IMR-90 (cell line): ENCODE results near the gene SUN1. TPM values are rescaled to one million over a fixed set of nuclear protein-coding genes. Genes with fewer than 3 reads are reported as not detected.

Source experiments
- ATAC-seq: fragments of 200-7000 bp; cut with Tn5 transposase; 2 replicates; pipeline ENCODE4 v1.9.1; 2020; ENCODE audit warnings: low read depth, mild to moderate bottlenecking, moderate library complexity
- BruUV-seq: library from RNA; stranded (reverse); fragments of 400-500 nt; replicated peaks from 2 replicates; lab custom pipeline; 2021; lab: Mats Ljungman, UMichigan
- CTCF ChIA-PET: fragments of 300-600 bp; formaldehyde crosslinking; extraction: SDS; loops from one replicate; lab custom pipeline; 2021; ENCODE audit warnings: antibody characterized with exemption; lab: Yijun Ruan, JAX
- POLR2A ChIA-PET: fragments of 300-600 bp; sonication (Branson Sonifier 250); formaldehyde crosslinking; loops from one replicate; lab custom pipeline; 2022; ENCODE audit warnings: antibody characterized with exemption; ENCODE audit not compliant: unreplicated experiment; lab: Charles Lee
- DNase-seq: peaks from one replicate; pipeline ENCODE4 v3.0.0; 2013
- H2AFZ ChIP-seq: replicated peaks from 2 replicates; pipeline ENCODE3; 2013; ENCODE audit warnings: low read length, mild to moderate bottlenecking; ENCODE audit not compliant: poor library complexity
- H2AK5ac ChIP-seq: 2 replicates; pipeline ENCODE4 v1.6.1; 2013; ENCODE audit warnings: low read depth, low read length, inconsistent platforms
- H2AK9ac ChIP-seq: replicated peaks from 2 replicates; pipeline ENCODE3; 2013; ENCODE audit warnings: mild to moderate bottlenecking, low read depth, low read length, moderate library complexity; ENCODE audit not compliant: poor library complexity
- H2BK120ac ChIP-seq: 2 replicates; pipeline ENCODE4 v1.6.1; 2013; ENCODE audit warnings: low read depth, low read length, inconsistent platforms
- H2BK15ac ChIP-seq: 3 replicates; pipeline ENCODE4 v1.6.1; 2013; ENCODE audit warnings: low read depth, low read length, inconsistent platforms
- H2BK20ac ChIP-seq: 2 replicates; pipeline ENCODE4 v1.6.1; 2013; ENCODE audit warnings: low read depth, mild to moderate bottlenecking, inconsistent platforms, low read length, moderate library complexity
- H2BK5ac ChIP-seq: 2 replicates; pipeline ENCODE4 v1.6.1; 2013; ENCODE audit warnings: mild to moderate bottlenecking, low read depth, low read length, inconsistent platforms; ENCODE audit not compliant: poor library complexity, severe bottlenecking
- H3K14ac ChIP-seq: replicated peaks from 2 replicates; pipeline ENCODE4 v1.6.1; 2013; ENCODE audit warnings: low read depth, low read length, inconsistent platforms
- H3K18ac ChIP-seq: 2 replicates; pipeline ENCODE4 v1.6.1; 2013; ENCODE audit warnings: low read depth, low read length, control low read depth
- H3K23ac ChIP-seq: 2 replicates; pipeline ENCODE4 v1.6.1; 2013; ENCODE audit warnings: low read depth, low read length, inconsistent platforms
- H3K27ac ChIP-seq: 2 replicates; pipeline ENCODE4 v1.5.1; 2013; ENCODE audit warnings: mild to moderate bottlenecking, control low read depth, low read length; ENCODE audit not compliant: insufficient read depth
- H3K27me3 ChIP-seq: 2 replicates; pipeline ENCODE4 v1.6.1; 2013; ENCODE audit warnings: low read length; ENCODE audit not compliant: control insufficient read depth, insufficient read depth
- H3K36me3 ChIP-seq: 2 replicates; pipeline ENCODE4 v1.6.1; 2013; ENCODE audit warnings: low read length, mixed read lengths; ENCODE audit not compliant: control insufficient read depth, insufficient read depth
- H3K4ac ChIP-seq: 2 replicates; pipeline ENCODE4 v1.6.1; 2013; ENCODE audit warnings: low read depth, low read length, inconsistent platforms
- H3K4me1 ChIP-seq: 2 replicates; pipeline ENCODE4 v1.6.1; 2013; ENCODE audit warnings: low read length, mixed read lengths; ENCODE audit not compliant: control insufficient read depth, insufficient read depth
- H3K4me2 ChIP-seq: 2 replicates; pipeline ENCODE4 v1.6.1; 2013; ENCODE audit warnings: low read depth, mild to moderate bottlenecking, control low read depth, low read length, moderate library complexity
- H3K4me3 ChIP-seq: 2 replicates; pipeline ENCODE4 v1.5.1; 2013; ENCODE audit warnings: low read depth, mild to moderate bottlenecking, control low read depth, low read length, moderate library complexity; ENCODE audit not compliant: insufficient read depth
- H3K56ac ChIP-seq: 2 replicates; pipeline ENCODE4 v1.6.1; 2013; ENCODE audit warnings: low read length, inconsistent platforms; ENCODE audit not compliant: insufficient read depth; ENCODE audit errors: extremely low read depth
- H3K79me1 ChIP-seq, 2 experiments: 2 replicates each; pipeline ENCODE4 v1.6.1; 2013; ENCODE audit warnings: low read length in 2 of 2, inconsistent platforms in 1 of 2, low read depth in 1 of 2
- H3K9ac ChIP-seq: 2 replicates; pipeline ENCODE4 v1.6.1; 2013; ENCODE audit warnings: low read depth, low read length, control low read depth
- H3K9me1 ChIP-seq: 2 replicates; pipeline ENCODE4 v1.6.1; 2013; ENCODE audit warnings: low read length, inconsistent platforms; ENCODE audit not compliant: insufficient read depth
- H3K9me3 ChIP-seq: 2 replicates; pipeline ENCODE4 v1.6.1; 2013; ENCODE audit warnings: low read length; ENCODE audit not compliant: control insufficient read depth, insufficient read depth
- H4K20me1 ChIP-seq: 2 replicates; pipeline ENCODE4 v1.6.1; 2013; ENCODE audit warnings: low read length, inconsistent platforms; ENCODE audit not compliant: insufficient read depth
- H4K5ac ChIP-seq: 2 replicates; pipeline ENCODE4 v1.6.1; 2013; ENCODE audit warnings: mild to moderate bottlenecking, low read depth, low read length, control low read depth
- H4K8ac ChIP-seq, 2 experiments: 2 replicates each; pipeline ENCODE4 v1.6.1; 2013; ENCODE audit warnings: low read depth in 2 of 2, low read length in 2 of 2, control low read depth in 1 of 2, inconsistent platforms in 1 of 2
- H4K91ac ChIP-seq: 2 replicates; pipeline ENCODE4 v1.6.1; 2013; ENCODE audit warnings: low read depth, low read length, inconsistent platforms; ENCODE audit not compliant: insufficient read depth
- NFE2L2 ChIP-seq: fragments of 150-350 bp; IDR thresholded peaks from 2 replicates; pipeline ENCODE4 v1.6.1; 2016; ENCODE audit warnings: low read depth, mild to moderate bottlenecking, low read length
- WGBS, 2 experiments: methylation state at CpG; one replicate each; pipeline versions ENCODE4 v1.1.5 to v1.1.7; 2013; ENCODE audit warnings: missing lambda C conversion rate in 2 of 2; ENCODE audit not compliant: insufficient read length in 1 of 2; ENCODE audit errors: extremely low coverage in 2 of 2; 5-methylcytosine and 5-hydroxymethylcytosine counted together
- dilution Hi-C: fragments of 300-500 bp; cut with HindIII; formaldehyde crosslinking; loops from one replicate; pipeline ENCODE4 v1.14.3; 2018; ENCODE audit warnings: low sequenced_read_pairs; ENCODE audit not compliant: unreplicated experiment
- in situ Hi-C: fragments of 300-500 bp; cut with MboI; formaldehyde crosslinking; loops from 3 replicates; pipeline ENCODE4 v1.14.3; 2019; ENCODE audit warnings: low sequenced_read_pairs, inconsistent platforms, mixed read lengths
- intact Hi-C: fragments of 100-400 bp; cut with micrococcal nuclease; formaldehyde crosslinking; loops from 2 replicates; pipeline ENCODE4 v1.10.0; 2022
- polyA plus RNA-seq, 3 experiments: library from polyadenylated mRNA; depleted of rRNA; stranded (reverse); fragments of >200 nt; gene quantifications; 2 replicates each; pipeline ENCODE4 v1.2.3, GENCODE V29; 2012; ENCODE audit warnings: low replicate concordance in 1 of 3
- total RNA-seq: library from RNA; depleted of rRNA; stranded (reverse); fragments of >200 nt; gene quantifications from 2 replicates; pipeline ENCODE4 v1.2.3, GENCODE V29; 2012
- TF ChIP-seq, protein P1 (sequence below): fragments of 150-350 bp; IDR thresholded peaks from 2 replicates; pipeline ENCODE4 v1.6.1; 2016; ENCODE audit warnings: low read depth, mild to moderate bottlenecking, low read length, moderate library complexity, borderline replicate concordance

SUN1 gene
- total and polyA plus RNA-seq, 2 of the 4 experiments (the other 2 are of a cell fraction) = 113 to 239 TPM

- H2BK15ac ChIP-seq = no peak overlapping the region
- H3K4ac ChIP-seq = no peak overlapping the region
- no peaks in the 10 kb centered on the region for H3K27me3 ChIP-seq
- CTCF ChIA-PET = no interaction called here
- POLR2A ChIA-PET = no interaction called here
- ATAC-seq (no peak), DNase-seq (no peak)
- H4K91ac ChIP-seq = no peak overlapping the region
- H2BK120ac ChIP-seq = no peak overlapping the region
- TF ChIP-seq, protein P1, sequence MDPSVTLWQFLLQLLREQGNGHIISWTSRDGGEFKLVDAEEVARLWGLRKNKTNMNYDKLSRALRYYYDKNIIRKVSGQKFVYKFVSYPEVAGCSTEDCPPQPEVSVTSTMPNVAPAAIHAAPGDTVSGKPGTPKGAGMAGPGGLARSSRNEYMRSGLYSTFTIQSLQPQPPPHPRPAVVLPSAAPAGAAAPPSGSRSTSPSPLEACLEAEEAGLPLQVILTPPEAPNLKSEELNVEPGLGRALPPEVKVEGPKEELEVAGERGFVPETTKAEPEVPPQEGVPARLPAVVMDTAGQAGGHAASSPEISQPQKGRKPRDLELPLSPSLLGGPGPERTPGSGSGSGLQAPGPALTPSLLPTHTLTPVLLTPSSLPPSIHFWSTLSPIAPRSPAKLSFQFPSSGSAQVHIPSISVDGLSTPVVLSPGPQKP = no peak
- TF ChIP-seq NFE2L2 = no peak
- intact Hi-C loops (no loop called here), in situ Hi-C loops (no loop called here), dilution Hi-C loops (no loop called here)
- no peaks in the 10 kb centered on the region for H3K9me3 ChIP-seq
- no peak overlapping the region for H3K56ac ChIP-seq
- H4K5ac ChIP-seq = no peak overlapping the region
- H2BK5ac ChIP-seq = no peak overlapping the region
- no peak overlapping the region for H2AFZ ChIP-seq
- H3K9ac ChIP-seq = no peak overlapping the region
- H3K27ac ChIP-seq = no peak overlapping the region
- H3K23ac ChIP-seq = no peak overlapping the region
- H4K8ac ChIP-seq = no peak overlapping the region
- no peak overlapping the region for H3K4me2 ChIP-seq
- no TSS peak for BruUV-seq
- H2AK5ac ChIP-seq = no peak overlapping the region
- 97% methylated on average over 35 of the region's 52 CpGs; no CpG with 5 or more reads in 1 of the 2 experiments for WGBS, 2 experiments
- no peak overlapping the region for H2BK20ac ChIP-seq
- no peak overlapping the region for H3K18ac ChIP-seq
- H4K20me1 ChIP-seq = peaks cover 13% of the 10 kb centered on the region; the same call in 1 of the 2 replicates
- 0 out of 2 replicates have a peak, but pooled peaks cover 5% of the 10 kb centered on the region for H3K9me1 ChIP-seq
- H3K14ac ChIP-seq = no peak overlapping the region
- H3K79me1 ChIP-seq = peaks cover 3 to 13% of the 10 kb centered on the region in 2 experiments; a peak in 3 of 4 replicates
- H3K4me3 ChIP-seq = no peak overlapping the region
- peaks cover 53% of the 10 kb centered on the region for H3K36me3 ChIP-seq
- no peak overlapping the region for H2AK9ac ChIP-seq
- H3K4me1 ChIP-seq = no peaks in the 10 kb centered on the region
Measured at GRCh38 chr7:895451-896052, 63.3 kb downstream of the SUN1 start.
